NCI-H2029 treated with DMSO at 0.1 percent for 48 hours (cell line): Measurements from ENCODE around the gene RBMXL2.
A peak's percentile ranks its signal among the peaks of the same experiment; 100 is the strongest.

Source experiments
- DNase-seq: peaks from one replicate; lab custom pipeline; 2025; lab: John Stamatoyannopoulos, UW

RBMXL2 gene

DNA sequence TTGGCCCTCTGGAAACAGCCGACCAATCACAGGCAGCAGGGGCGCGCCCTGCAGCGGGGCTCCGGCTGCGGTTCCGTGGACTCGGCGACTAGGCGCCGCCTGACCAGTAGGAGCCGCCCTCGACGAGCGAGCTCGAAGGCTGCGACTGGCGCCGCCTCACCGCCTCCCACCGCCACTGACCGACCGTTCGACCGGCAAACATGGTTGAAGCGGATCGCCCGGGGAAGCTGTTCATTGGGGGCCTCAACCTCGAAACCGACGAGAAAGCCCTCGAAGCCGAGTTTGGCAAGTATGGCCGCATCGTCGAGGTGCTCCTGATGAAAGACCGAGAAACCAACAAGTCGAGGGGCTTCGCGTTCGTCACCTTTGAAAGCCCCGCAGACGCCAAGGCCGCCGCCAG lies at the start of gene RBMXL2:
TSS of gene RBMXL2 (plus strand) at position 78 of the 400 bp plus-strand sequence. CDS start at position 201, 123 bp downstream.
- DNase-seq = no peak

DNA sequence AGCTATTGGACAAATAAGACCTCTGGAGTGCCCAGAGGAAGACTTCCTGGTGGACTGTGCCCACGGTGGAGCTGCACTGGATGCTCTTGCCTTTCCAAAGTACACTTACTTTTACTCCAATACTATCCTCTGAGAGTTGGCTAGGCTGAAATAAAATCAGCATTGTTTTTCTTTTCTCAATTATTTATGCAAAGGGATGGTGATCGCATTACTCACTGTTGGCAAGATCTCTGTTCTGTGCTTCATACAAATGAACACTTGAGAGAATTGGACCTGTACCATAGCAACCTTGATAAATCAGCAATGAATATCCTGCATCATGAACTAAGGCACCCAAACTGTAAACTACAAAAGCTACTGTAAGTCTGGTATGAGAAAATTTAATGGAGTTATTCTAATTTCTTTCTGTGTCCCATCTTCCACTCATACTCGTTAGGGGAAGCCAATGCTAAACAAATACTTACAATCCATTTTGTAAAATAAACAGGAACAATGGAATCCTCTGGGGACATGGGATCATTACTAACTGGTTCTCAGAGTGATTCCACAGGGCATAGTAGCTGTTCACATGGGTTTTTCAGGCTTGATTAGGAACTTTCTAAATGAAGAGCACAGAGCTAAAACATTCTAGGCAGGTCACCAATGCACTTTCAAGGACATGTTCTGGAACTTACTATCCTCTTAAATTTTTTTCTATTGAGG lies 42.2 kb upstream of the RBMXL2 start:
- DNase-seq = no peak

GRCh38 chr11:7050191-7050590 lies 38.6 kb upstream of the RBMXL2 start:
- no peak for DNase-seq

- DNase-seq = no peak
Observed at GRCh38 chr11:7056828-7057513, 31.8 kb upstream of the RBMXL2 start.

GRCh38 chr11:7057641-7058040 lies 31.2 kb upstream of the RBMXL2 start:
- no peak for DNase-seq

DNA sequence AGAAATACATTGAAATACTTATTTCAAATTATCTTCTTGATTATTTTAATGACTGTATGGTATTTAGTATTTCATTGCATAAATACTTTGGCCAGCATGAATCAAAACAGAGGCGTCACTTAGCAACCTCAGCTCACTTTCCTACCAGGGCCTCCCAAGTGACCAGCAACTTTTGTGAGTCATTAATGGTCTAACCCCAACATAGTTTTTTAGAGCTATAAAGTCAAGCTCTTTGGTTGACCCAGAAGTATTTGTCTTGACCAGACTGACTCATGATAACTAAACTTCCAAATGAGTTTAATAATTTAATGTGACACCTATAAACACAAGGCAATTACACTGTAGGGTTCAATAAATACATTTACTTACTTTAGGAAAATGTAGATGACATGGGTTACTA lies 27.9 kb upstream of the RBMXL2 start:
- DNase-seq = no peak

- DNase-seq = no peak
Observed at GRCh38 chr11:7062534-7062933, 26.3 kb upstream of the RBMXL2 start.

GRCh38 chr11:7072401-7073028 lies 16.3 kb upstream of the RBMXL2 start:
- DNase-seq = no peak

- DNase-seq = no peak
Observed at GRCh38 chr11:7077101-7077500, 11.7 kb upstream of the RBMXL2 start.

GRCh38 chr11:7079545-7080135 lies 9.2 kb upstream of the RBMXL2 start:
- DNase-seq = no peak

- no peak for DNase-seq
Observed at GRCh38 chr11:7080900-7081299, 7.9 kb upstream of the RBMXL2 start.

- no peak for DNase-seq
Observed at GRCh38 chr11:7081441-7081840, 7.4 kb upstream of the RBMXL2 start.

DNA sequence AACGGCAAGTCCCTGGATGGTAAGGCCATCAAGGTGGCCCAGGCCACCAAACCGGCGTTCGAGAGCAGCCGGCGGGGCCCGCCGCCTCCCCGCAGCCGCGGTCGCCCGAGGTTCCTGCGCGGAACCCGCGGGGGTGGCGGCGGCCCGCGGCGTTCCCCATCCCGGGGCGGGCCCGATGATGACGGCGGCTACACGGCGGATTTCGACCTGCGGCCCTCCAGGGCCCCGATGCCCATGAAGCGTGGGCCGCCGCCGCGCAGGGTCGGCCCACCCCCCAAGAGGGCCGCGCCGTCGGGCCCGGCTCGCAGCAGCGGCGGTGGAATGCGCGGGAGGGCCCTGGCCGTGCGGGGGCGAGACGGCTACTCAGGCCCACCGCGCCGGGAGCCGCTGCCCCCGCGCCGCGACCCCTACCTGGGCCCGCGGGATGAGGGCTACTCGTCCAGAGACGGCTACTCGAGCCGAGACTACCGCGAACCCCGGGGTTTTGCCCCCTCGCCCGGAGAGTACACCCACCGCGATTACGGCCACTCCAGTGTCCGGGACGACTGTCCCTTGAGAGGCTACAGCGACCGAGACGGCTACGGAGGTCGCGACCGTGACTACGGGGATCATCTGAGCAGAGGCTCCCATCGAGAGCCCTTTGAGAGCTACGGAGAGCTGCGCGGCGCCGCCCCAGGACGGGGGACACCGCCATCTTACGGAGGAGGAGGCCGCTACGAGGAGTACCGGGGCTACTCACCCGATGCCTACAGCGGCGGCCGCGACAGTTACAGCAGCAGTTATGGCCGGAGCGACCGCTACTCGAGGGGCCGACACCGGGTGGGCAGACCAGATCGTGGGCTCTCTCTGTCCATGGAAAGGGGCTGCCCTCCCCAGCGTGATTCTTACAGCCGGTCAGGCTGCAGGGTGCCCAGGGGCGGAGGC lies 792 bp downstream of the RBMXL2 start:
- DNase-seq = no peak

DNA sequence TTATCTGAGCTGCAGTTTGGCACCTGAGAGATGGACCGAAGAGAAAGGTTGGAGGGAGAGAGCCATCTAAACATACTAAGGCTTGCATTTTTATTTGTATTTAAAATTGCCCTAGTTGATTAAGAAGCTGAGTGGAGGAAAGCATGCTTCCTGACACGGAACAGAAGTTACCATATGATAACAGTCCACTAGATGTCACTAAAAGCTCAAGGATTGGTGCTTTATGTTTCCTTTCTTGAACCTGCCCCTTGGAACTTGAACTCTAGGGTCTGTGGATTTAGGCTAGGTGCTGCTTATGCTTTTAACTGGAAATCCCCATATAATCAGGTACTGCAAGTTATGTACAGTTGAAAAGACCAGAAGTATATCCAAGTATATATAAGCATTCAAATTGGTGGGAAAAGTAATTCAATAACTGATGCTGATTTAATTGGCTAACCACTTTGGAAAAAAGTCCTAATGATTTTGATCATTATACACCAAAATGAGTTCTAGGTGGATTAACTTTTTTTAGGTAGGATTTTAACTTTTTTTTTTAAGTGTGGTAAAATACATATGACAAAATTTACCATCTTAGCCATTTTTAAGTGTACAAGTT lies 9.5 kb downstream of the RBMXL2 start:
- DNase-seq = peak; percentile 64

DNA sequence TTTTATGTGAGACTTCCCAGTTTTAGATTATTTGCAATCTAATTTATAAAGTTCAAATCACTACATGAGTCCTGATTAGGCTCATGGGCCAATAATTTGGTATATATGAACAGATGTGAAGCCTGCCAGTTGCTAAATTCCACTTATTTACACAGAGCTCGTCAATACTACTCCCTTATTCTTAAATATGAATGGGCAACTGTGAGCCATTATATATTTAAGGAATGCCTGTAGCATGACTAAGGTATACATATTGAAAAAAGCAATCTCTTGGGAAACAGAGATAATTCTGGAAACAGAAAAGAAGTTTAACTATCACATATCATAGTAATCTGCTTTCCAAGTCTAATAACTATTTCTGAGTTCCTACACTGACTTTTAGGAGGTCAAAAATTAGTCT lies 27.0 kb downstream of the RBMXL2 start:
- no peak for DNase-seq

DNA sequence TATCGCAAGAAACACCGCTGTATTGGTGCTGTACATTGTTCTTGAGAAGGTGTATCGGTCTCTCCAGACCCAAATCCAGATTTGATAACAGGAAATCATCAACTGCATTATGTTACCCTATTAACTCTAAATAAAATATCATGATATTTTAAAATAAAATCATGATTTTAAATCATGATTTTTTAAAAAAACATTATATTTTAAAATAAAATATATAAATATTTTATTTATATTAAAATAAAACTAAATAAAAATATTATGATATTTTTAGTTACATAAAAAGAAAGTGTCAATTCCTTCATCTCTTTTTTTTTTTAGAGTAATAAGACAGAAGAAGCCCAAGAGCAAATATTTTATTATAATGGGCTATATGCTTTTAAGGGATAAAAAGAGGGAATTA lies 27.6 kb downstream of the RBMXL2 start:
- no peak for DNase-seq

GRCh38 chr11:7138051-7138450 lies 49.3 kb downstream of the RBMXL2 start:
- no peak for DNase-seq
